Upper lobe of left lung (tissue), 6 donors: ENCODE results near the gene TMEM187. TPM values are rescaled to one million over a fixed set of nuclear protein-coding genes. Genes with fewer than 3 reads are reported as not detected.

Source experiments
- ATAC-seq, 2 donors: fragments of 200-7000 bp; cut with Tn5 transposase; one replicate each; pipeline ENCODE4 v1.9.1; 2022; ENCODE audit warnings: mild to moderate bottlenecking in 2 of 2, moderate library complexity in 2 of 2; ENCODE audit not compliant: low FRiP score in 2 of 2
- DNase-seq, 2 donors: peaks; one replicate each; pipeline ENCODE4 v3.0.0-alpha.2; 2019 to 2020
- H3K27ac ChIP-seq, 4 donors: fragments of 200-600 bp; sonication (generic); one replicate each; pipeline ENCODE4 v1.5.1; 2016 to 2019
- H3K27me3 ChIP-seq, 4 donors: fragments of 200-600 bp; sonication (generic); one replicate each; pipeline ENCODE4 v1.5.1; 2017 to 2019
- H3K36me3 ChIP-seq, 4 donors: fragments of 200-600 bp; sonication (generic); one replicate each; pipeline ENCODE4 v1.5.1; 2016 to 2019
- H3K4me1 ChIP-seq, 4 donors: fragments of 200-600 bp; sonication (generic); one replicate each; pipeline ENCODE4 v1.5.1; 2018 to 2019
- H3K4me3 ChIP-seq, 4 donors: fragments of 200-600 bp; sonication (generic); one replicate each; pipeline ENCODE4 v1.5.1; 2017 to 2019; ENCODE audit warnings: mild to moderate bottlenecking in 2 of 4, moderate library complexity in 1 of 4
- H3K9me3 ChIP-seq, 4 donors: fragments of 200-600 bp; sonication (generic); one replicate each; pipeline ENCODE4 v1.5.1; 2018 to 2019
- EP300 ChIP-seq, 4 donors: sonication (generic); formaldehyde crosslinking; IDR thresholded peaks; one replicate each; pipeline ENCODE4 v1.5.1; 2017; ENCODE audit warnings: antibody characterized with exemption in 4 of 4, control low read depth in 2 of 4
- POLR2A ChIP-seq, 4 donors: fragments of 450-650 bp; IDR thresholded peaks; one replicate each; pipeline ENCODE4 v1.5.1; 2016 to 2017; ENCODE audit warnings: antibody characterized with exemption in 4 of 4, mild to moderate bottlenecking in 2 of 4
- POLR2AphosphoS5 ChIP-seq, 2 donors: sonication (generic); formaldehyde crosslinking; IDR thresholded peaks; one replicate each; pipeline ENCODE4 v1.5.1; 2017; ENCODE audit warnings: antibody characterized with exemption in 2 of 2
- WGBS, 2 donors: methylation state at CpG; one replicate each; pipeline ENCODE4 v1.1.5; 2017 to 2018; 5-methylcytosine and 5-hydroxymethylcytosine counted together
- total RNA-seq, 6 donors: library from RNA; depleted of rRNA in 4 of 6; stranded (reverse); fragments of >200 nt in 4 of 6; gene quantifications; one replicate each; pipeline versions ENCODE4 v1.1.0 to v1.2.1, GENCODE V29; 2016 to 2021
- TF ChIP-seq, protein P1 (sequence below), 6 experiments: fragments of 450-650 bp in 4 of 6; fragments of 200-600 bp in 2 of 6; sonication (generic) in 2 of 6; IDR thresholded peaks; one replicate each; pipeline ENCODE4 v1.5.1; 2016 to 2019; ENCODE audit warnings: antibody characterized with exemption in 6 of 6
- donor health status: DM: no; HTN: no; CAD: no; lungs with moderate emphysema.
- donor health status: DM: no; HTN: yes; CAD: no; lungs with severe emphysema.

Gene TMEM187
- total RNA-seq, 6 donors from 2014 or later = 2.1 to 17.7 (median 5.0) TPM

DNA sequence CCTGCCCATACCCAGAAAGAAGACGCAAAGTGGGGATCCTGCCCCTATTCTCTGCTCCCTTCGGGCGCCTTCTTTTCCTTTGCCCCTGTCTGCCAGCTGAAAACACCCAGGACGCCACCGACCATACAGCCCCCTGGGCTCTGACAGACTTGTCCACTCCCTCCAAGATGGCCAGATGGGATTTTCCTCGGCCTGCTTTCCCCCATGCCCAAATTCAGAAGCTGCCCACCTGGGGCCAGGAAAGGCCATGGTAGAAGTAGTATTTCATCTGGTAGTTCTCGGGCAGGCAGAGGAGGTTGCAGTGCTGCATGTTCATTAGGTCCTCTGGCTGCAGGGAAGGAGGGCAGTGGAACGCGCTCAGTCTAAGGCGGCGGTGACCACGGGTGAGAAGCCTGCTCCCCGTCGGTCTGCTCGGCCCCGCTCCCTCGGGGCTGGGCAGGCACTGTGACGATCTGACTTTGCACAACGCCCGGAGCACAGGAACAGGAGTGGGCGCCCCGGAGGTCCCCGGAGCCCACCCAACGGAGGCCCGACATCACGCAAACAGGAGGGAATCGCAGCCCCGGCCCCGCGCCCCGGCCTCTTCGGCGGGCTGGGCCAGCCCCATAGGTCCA, 38.3 kb upstream of the TMEM187 start:
- WGBS, 2 donors = 26% methylated on average over 17 of the region's 33 CpGs; no CpG with 5 or more reads in 1 of the 2 donors
- Histone ChIP-seq H3K4me1 (peaks cover 8 to 38% (median 14%) of the 10 kb centered on the region in 4 donors), H3K27me3 (no peaks in the 10 kb centered on the region), H3K4me3 (peak overlapping the region; percentile 60 to 78 (median 73)), H3K27ac (peak overlapping the region; percentile 60 to 76 (median 70)), H3K36me3 (peaks cover 0 to 33% (median 11%) of the 10 kb centered on the region in 4 donors), H3K9me3 (no peaks in the 10 kb centered on the region)
- DNase-seq (no peak), ATAC-seq (peak; percentile 4 to 20)
- TF ChIP-seq, protein P1, sequence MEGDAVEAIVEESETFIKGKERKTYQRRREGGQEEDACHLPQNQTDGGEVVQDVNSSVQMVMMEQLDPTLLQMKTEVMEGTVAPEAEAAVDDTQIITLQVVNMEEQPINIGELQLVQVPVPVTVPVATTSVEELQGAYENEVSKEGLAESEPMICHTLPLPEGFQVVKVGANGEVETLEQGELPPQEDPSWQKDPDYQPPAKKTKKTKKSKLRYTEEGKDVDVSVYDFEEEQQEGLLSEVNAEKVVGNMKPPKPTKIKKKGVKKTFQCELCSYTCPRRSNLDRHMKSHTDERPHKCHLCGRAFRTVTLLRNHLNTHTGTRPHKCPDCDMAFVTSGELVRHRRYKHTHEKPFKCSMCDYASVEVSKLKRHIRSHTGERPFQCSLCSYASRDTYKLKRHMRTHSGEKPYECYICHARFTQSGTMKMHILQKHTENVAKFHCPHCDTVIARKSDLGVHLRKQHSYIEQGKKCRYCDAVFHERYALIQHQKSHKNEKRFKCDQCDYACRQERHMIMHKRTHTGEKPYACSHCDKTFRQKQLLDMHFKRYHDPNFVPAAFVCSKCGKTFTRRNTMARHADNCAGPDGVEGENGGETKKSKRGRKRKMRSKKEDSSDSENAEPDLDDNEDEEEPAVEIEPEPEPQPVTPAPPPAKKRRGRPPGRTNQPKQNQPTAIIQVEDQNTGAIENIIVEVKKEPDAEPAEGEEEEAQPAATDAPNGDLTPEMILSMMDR (IDR thresholded peaks at IDR 0.05) = no peak
- TF ChIP-seq EP300 (IDR thresholded peaks at IDR 0.05) (no peak), POLR2A (IDR thresholded peaks at IDR 0.05) (no peak), POLR2AphosphoS5 (IDR thresholded peaks at IDR 0.05) (no peak)

GRCh38 chrX:153934762-153935325, 37.7 kb upstream of the TMEM187 start, which contains the start of gene NAA10:
NAA10 (minus strand) TSS chrX:153935037; CDS start chrX:153934904, 133 bp downstream.
- peak within 1 kb of the TSS; percentile 60 to 78 (median 73) for H3K4me3 ChIP-seq
- H3K4me1 ChIP-seq = peaks cover 5 to 36% (median 12%) of the 10 kb centered on the region in 4 donors
- peak; percentile 80 to 95 for DNase-seq
- H3K9me3 ChIP-seq = no peaks in the 10 kb centered on the region
- no peaks in the 10 kb centered on the region for H3K27me3 ChIP-seq
- peak; percentile 87 to 98 for ATAC-seq
- WGBS, 2 donors = 27% methylated on average over 3 of the region's 87 CpGs; no CpG with 5 or more reads in 1 of the 2 donors
- peak within 1 kb of the TSS; percentile 60 to 76 (median 70) for H3K27ac ChIP-seq
- peaks cover 0 to 31% (median 11%) of the 10 kb centered on the region in 4 donors for H3K36me3 ChIP-seq
- TF ChIP-seq POLR2AphosphoS5 (IDR thresholded peaks at IDR 0.05) (no peak), EP300 (IDR thresholded peaks at IDR 0.05) (no peak), POLR2A (IDR thresholded peaks at IDR 0.05) (peak in 2 of 4 donors; percentile 25 to 52)
- TF ChIP-seq, protein P1 (IDR thresholded peaks at IDR 0.05) = no peak

GRCh38 chrX:153935326-153935851, 37.2 kb upstream of the TMEM187 start:
- H3K9me3 ChIP-seq = no peaks in the 10 kb centered on the region
- peaks cover 5 to 36% (median 10%) of the 10 kb centered on the region in 4 donors for H3K4me1 ChIP-seq
- TF ChIP-seq POLR2A (IDR thresholded peaks at IDR 0.05) = no peak
- no peak for TF ChIP-seq POLR2AphosphoS5 (IDR thresholded peaks at IDR 0.05)
- TF ChIP-seq EP300 (IDR thresholded peaks at IDR 0.05) = no peak
- TF ChIP-seq, protein P1 (IDR thresholded peaks at IDR 0.05) = no peak
- peaks cover 0 to 25% (median 10%) of the 10 kb centered on the region in 4 donors for H3K36me3 ChIP-seq
- ATAC-seq = no peak
- peak overlapping the region; percentile 16 to 78 (median 73) for H3K4me3 ChIP-seq
- no peaks in the 10 kb centered on the region for H3K27me3 ChIP-seq
- WGBS, 2 donors = 43 to 48% methylated on average over 6 to 24 of the region's 32 CpGs
- DNase-seq = no peak
- H3K27ac ChIP-seq = peak overlapping the region in 2 of 4 donors; percentile 39 to 76

GRCh38 chrX:153937056-153937455, 35.5 kb upstream of the TMEM187 start:
- H3K4me3 ChIP-seq = no peak overlapping the region
- no peak for ATAC-seq
- TF ChIP-seq POLR2AphosphoS5 (IDR thresholded peaks at IDR 0.05) (no peak), EP300 (IDR thresholded peaks at IDR 0.05) (no peak), POLR2A (IDR thresholded peaks at IDR 0.05) (no peak)
- TF ChIP-seq, protein P1 (IDR thresholded peaks at IDR 0.05) = no peak
- no peak overlapping the region for H3K27ac ChIP-seq
- DNase-seq = no peak
- H3K9me3 ChIP-seq = no peaks in the 10 kb centered on the region
- WGBS, 2 donors = 83 to 93% methylated on average over 3 of the region's 3 CpGs
- H3K4me1 ChIP-seq = peaks cover 5 to 47% (median 11%) of the 10 kb centered on the region in 4 donors
- H3K27me3 ChIP-seq = no peaks in the 10 kb centered on the region
- H3K36me3 ChIP-seq = peaks cover 0 to 9% (median 2%) of the 10 kb centered on the region in 4 donors
